SH-SY5Y (cell line): ENCODE data around the gene ZNF513.

Source experiments
- GATA2 ChIP-seq: IDR thresholded peaks from 2 replicates; pipeline ENCODE4 v1.6.1; 2011; ENCODE audit warnings: mild to moderate bottlenecking, low read depth, low read length
- GATA3 ChIP-seq: IDR thresholded peaks from 2 replicates; pipeline ENCODE4 v1.6.1; 2011; ENCODE audit warnings: low read depth, mild to moderate bottlenecking, low read length, moderate library complexity

DNA sequence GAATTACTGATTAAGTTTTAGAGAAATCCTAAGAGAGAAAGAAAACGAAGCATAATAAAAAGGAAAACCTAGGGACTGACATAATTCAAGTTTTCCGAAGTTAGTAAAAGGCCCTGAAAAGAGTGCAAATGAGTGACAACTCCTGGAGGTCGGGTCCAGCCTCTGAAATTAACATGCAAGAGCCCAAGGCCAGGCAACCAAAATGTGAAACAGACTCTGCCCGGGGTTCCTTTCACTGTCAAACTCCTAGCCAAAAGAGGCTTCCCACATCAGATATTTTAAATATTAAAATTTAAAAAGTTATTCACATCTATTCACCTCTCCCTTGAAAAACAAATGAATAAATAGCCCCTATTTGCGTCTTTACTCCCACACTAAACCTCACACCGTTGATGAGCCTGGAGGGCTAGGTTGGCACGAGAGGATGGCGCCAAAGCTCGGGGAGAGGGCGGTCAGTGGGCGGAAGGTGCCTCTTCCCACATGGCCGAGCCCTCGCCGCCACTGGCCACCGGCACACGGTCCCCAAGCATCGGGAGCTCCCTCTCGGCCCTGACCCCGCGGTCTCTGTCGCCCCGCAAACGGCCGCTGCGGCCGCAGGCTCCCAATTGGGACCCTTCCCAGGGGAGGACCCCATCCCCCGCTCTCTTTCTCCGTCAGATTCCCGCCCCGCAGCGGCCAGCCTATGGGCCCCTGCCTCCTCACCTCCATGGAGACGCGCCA lies 28.2 kb upstream of the ZNF513 start:
- TF ChIP-seq GATA3 (no peak), GATA2 (no peak)
